Measurements from ENCODE around the gene MEIOB.
"Not testable (repeated sequence)": the region's sequence is repeated elsewhere in the genome, so short reads cannot be mapped to it uniquely, and the experiment has no call there.

MEIOB gene

GRCh38 chr16:1876066-1876465 lies 4.1 kb upstream of the MEIOB start:
- DNase-seq: not testable (repeated sequence)

DNA sequence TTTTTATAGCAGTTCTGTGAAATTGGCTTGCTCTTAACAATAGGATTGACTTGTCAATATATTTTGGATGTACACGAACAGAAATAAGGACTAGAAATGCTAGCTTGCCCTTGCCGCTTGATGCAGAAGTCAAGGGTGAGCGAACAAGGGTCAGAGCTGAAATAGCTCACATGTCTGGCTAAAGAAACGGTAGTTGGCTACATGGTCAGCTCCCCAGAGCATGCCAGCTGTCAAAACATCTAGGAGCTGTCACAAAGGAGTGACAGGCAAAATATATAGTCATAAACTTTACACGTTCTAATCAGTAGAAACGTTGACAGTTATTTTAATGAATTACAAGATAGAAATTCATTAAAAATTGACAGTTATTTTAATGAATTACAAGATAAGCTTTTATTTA lies 2.9 kb upstream of the MEIOB start:
- DNase-seq: no peak

- DNase-seq: no peak
These were observed 1.4 kb downstream of the MEIOB start for GRCh38 chr16:1870365-1871082.

- DNase-seq: no peak
These were observed 5.9 kb downstream of the MEIOB start for GRCh38 chr16:1865902-1866690.

DNA sequence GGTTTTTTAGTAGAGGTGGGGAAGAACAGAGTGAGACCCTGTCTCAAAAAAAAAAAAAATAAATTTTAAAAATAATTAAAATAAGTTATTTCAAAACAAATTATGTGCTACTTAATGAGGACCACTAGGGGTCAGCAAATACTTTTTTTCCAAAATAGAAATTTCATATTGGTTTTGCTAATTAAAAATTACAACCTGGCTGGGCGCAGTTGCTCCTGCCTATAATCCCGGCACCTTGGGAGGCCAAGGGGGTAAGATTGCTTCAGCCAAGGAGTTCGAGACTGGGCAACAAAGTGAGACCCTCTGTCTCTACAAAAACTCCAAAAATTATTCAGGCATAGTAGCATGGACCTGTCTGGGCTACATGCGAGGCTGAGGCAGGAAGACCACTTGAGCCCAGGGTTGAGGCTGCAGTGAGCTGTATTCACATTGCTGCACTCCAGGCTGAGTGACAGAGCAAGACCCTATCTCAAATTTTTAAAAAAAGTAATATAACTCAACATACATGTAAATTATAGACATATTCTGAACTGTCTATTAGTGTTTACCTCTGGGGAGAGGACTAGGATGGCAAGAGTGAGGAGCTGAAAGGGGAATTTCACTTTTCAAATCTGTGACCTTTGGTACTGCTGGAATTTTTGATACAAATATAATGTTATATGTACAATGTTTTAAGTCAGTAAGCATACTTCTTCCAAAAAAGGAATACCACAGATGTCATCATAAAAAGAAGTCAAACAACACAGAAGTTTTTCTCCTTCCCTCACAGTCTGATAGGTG lies 8.1 kb downstream of the MEIOB start:
- no peak for DNase-seq

GRCh38 chr16:1862394-1862793 lies 9.6 kb downstream of the MEIOB start:
- DNase-seq: no peak

GRCh38 chr16:1861730-1862129 lies 10.2 kb downstream of the MEIOB start:
- DNase-seq: no peak

DNA sequence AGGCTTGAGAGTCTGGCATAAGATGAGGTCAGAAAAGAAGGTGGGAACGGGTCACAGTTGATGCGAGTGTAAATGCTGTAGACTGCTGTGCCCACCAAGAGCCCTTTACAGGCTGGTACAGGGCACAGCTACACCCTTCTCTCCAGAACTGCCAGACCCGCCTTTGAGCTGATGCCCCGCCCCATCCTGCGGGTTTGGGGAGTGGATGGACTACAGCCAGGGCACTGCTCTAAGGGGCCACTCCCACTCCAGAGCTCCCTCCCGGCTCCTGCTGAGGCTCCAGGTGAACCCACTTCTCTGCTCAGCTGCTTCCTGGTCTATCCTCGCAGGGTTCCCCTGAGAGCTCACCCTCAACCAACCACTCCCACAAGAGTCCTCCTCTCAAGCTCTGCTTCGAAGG lies 12.3 kb downstream of the MEIOB start:
- DNase-seq: no peak

- no peak for DNase-seq
These were observed 13.6 kb downstream of the MEIOB start for GRCh38 chr16:1858189-1858865.

- DNase-seq: no peak
These were observed 14.4 kb downstream of the MEIOB start for GRCh38 chr16:1857433-1858097.

GRCh38 chr16:1851793-1852192 lies 20.2 kb downstream of the MEIOB start:
- DNase-seq: no peak

- DNase-seq: no peak
These were observed 21.0 kb downstream of the MEIOB start for GRCh38 chr16:1850981-1851380.

DNA sequence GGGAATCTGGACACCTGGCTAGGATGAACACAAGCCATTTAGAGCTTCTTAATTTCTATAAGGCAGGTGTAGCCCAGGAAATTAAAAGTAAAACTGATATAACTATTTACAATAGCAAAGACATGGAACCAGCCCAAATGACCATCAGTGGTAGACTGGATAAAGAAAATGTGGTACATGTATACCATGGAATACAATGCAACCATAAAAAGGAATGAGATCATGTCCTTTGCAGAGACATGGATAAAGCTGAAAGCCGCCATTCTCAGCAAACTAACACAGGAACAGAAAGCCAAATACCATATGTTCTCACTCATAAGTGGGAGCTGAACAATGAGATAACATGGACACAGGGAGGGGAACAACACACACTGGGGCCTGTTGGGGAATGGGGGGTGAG lies 25.5 kb downstream of the MEIOB start:
- DNase-seq: no peak

GRCh38 chr16:1845985-1846384 lies 26.0 kb downstream of the MEIOB start:
- DNase-seq: no peak

DNA sequence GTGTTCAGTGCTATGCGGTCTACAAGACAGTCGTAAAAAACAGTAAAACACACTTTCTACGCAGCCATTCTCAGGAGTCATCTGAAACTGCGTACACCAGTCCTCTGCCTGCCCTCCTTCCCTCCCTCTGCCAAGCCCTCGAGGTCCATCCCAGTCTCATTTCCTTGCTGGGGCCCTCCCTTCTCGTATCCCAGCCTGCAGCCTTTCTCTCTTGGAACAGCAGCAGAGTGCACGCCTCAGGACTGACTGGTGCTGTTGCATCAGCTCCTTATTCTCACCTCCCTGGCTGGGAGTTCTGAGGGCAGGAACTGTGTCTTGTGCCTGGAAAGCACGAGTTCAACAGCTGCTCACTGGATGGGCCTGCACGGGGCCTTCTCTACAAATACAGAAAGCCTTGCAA lies 32.4 kb downstream of the MEIOB start:
- DNase-seq: no peak

DNA sequence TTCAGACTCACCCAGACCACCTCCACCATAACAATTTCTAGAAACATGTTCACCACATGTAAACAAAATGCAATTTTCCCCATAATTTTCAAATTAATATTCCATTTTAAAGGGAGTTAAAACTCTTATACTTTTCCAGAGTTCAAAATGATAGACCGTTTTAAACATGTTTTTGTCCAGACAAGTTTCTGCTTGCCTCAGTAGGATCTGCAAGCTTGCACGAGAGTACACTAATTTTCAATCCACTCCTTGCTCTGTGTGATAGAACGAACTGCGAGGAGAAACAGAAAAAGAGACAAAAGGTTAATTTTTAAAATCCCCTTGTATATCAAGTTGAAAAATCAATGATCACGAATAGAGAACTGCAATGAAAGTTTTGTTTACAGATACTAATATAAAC lies 37.9 kb downstream of the MEIOB start:
- DNase-seq: no peak

- DNase-seq: no peak
These were observed 39.0 kb downstream of the MEIOB start for GRCh38 chr16:1832838-1833454.

DNA sequence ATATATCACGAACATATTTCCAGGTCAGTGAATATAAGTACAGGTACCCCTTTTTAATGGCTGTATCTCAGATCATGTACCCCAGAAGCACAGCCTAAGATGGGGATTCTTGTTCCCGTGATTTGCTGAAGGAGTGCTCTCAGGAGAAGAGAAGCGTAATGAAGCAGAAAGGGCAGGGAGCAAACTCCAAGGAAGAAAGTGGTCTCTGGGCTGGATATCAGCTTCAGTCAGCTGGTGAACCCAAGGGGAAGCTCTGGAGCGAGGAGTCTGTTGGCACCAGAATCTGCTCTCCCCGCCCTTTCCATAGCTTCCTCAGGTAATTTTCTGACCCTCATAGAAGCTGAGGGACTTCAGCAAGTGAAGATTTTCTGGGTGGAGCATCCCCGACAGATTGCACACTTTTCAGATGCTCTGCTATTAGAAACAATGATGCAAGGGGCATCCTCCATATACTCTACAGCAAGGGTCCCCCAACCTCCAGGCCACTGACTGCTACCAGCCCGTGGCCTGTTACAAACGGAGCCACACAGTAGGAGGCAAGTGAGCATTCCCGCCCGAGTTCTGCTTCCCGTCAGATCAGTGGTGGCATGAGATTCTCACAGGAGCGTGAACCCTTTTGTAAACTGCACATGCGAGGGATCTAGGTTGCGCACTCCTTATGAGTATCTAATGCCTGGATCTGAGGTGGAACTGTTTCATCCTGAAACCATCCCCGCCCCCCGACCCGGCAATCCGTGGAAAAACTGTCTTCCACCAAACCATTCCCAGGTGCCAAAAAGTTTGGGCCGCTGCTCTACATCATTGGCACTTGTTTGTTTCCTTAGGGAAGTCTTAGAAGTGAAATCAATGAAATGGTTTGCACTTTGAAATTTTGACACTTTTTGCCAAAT lies 40.5 kb downstream of the MEIOB start:
- DNase-seq: no peak

DNA sequence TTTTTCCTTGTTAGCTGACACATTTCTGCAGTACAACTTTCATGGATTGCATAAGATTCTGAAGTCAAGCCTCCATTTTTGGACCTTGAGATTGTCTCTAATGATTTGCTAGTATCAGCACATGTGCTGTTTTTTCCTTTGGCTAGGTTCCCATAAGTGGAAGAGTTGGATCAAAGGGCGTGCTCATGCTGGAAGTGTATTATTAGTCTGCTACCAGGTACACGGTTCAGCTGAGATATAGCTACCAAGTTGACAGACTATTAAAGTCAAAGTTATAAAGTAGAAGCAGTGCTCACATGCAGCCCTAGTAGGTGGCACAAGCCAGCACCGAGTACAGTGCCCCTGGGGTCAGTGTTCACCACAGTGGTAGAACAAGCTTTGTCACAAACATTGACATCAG lies 41.8 kb downstream of the MEIOB start:
- DNase-seq: no peak

- DNase-seq: no peak
These were observed 43.1 kb downstream of the MEIOB start for GRCh38 chr16:1828645-1829410.
